A673 (cell line): Measurements from ENCODE around the gene PIGK. TPM values are rescaled to one million over a fixed set of nuclear protein-coding genes. Genes with fewer than 3 reads are reported as not detected.

Source experiments
- BruUV-seq: library from RNA; stranded (reverse); fragments of 400-500 nt; replicated peaks from 2 replicates; lab custom pipeline; 2021; lab: Mats Ljungman, UMichigan
- CTCF ChIA-PET: fragments of 300-600 bp; sonication (Branson Sonifier 250); formaldehyde crosslinking; loops from one replicate; lab custom pipeline; 2022; ENCODE audit warnings: antibody characterized with exemption; lab: Charles Lee
- POLR2A ChIA-PET: fragments of 300-600 bp; sonication (Branson Sonifier 250); formaldehyde crosslinking; loops from one replicate; lab custom pipeline; 2022; ENCODE audit warnings: antibody characterized with exemption; ENCODE audit not compliant: low non-redundant PET; lab: Charles Lee
- DNase-seq: peaks from one replicate; pipeline ENCODE4 v3.0.0-alpha.2; 2015; ENCODE audit warnings: low spot score
- H3K27ac ChIP-seq: fragments of 200-600 bp; sonication (generic); 2 replicates; pipeline ENCODE4 v1.5.1; 2016; ENCODE audit warnings: mixed run types, low read depth, mild to moderate bottlenecking, mixed read lengths, antibody characterized with exemption, low read length; ENCODE audit not compliant: poor library complexity, severe bottlenecking
- H3K27me3 ChIP-seq: fragments of 200-600 bp; sonication (generic); replicated peaks from 2 replicates; pipeline ENCODE4 v1.6.1; 2017; ENCODE audit warnings: mixed run types, low read depth, mild to moderate bottlenecking, mixed read lengths, antibody characterized with exemption, low read length; ENCODE audit not compliant: insufficient read depth, poor library complexity
- H3K36me3 ChIP-seq: fragments of 200-600 bp; sonication (generic); 2 replicates; pipeline ENCODE4 v1.6.1; 2016; ENCODE audit warnings: mixed run types, mild to moderate bottlenecking, mixed read lengths, antibody characterized with exemption, low read length; ENCODE audit not compliant: insufficient read depth, poor library complexity, severe bottlenecking
- H3K4me1 ChIP-seq: fragments of 200-600 bp; sonication (generic); 2 replicates; pipeline ENCODE4 v1.6.1; 2017; ENCODE audit warnings: mixed run types, mild to moderate bottlenecking, mixed read lengths, antibody characterized with exemption, low read length; ENCODE audit not compliant: insufficient read depth, poor library complexity, severe bottlenecking
- H3K4me3 ChIP-seq: fragments of 200-600 bp; sonication (generic); 2 replicates; pipeline ENCODE4 v1.5.1; 2016; ENCODE audit warnings: low read depth, mixed run types, mild to moderate bottlenecking, mixed read lengths, low read length; ENCODE audit not compliant: poor library complexity, severe bottlenecking
- H3K9me3 ChIP-seq: fragments of 200-600 bp; sonication (generic); 2 replicates; pipeline ENCODE4 v1.6.1; 2016; ENCODE audit warnings: mixed run types, low read depth, mild to moderate bottlenecking, mixed read lengths, antibody characterized with exemption, low read length; ENCODE audit not compliant: poor library complexity, severe bottlenecking
- CTCF ChIP-seq: fragments of 300-800, 200-600 bp; sonication (generic); conservative IDR thresholded peaks from 2 replicates; pipeline ENCODE4 v1.5.1; 2017; ENCODE audit warnings: low read depth, mild to moderate bottlenecking, antibody characterized with exemption, low read length, moderate library complexity, mixed read lengths
- EZH2 ChIP-seq: fragments of 200-600 bp; sonication (generic); IDR thresholded peaks from 2 replicates; pipeline ENCODE4 v1.6.1; 2017; ENCODE audit warnings: borderline replicate concordance, low read depth, mild to moderate bottlenecking, mixed read lengths, antibody characterized with exemption, low read length; ENCODE audit not compliant: poor library complexity, severe bottlenecking
- intact Hi-C: fragments of 100-400 bp; cut with micrococcal nuclease; formaldehyde crosslinking; loops from one replicate; pipeline ENCODE4 v1.10.0; 2022; ENCODE audit not compliant: unreplicated experiment
- total RNA-seq: library from RNA; stranded (reverse); gene quantifications from 2 replicates; pipeline ENCODE4 v1.2.3, GENCODE V29; 2021

PIGK gene
- total RNA-seq, 1 experiment from 2014 or later = 28.8 TPM

DNA sequence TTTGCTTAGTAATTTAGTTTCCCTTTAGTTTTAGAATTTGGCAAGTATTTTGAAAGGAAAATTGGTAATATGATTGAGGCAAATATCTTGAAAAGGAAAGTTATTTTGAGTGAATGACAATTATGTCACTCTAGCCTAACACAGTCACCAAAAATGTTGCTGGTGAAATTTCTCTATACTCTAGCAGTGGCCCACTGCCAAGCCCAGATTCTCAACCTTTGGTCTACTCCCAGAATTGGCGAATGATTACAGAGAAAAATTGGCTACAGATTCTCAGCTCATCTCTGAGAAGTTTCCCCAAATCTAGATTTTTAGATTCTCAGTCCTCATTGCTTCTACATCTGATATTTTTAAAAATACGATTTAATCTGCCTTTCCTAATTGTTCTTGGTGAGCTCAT is 84.9 kb downstream of the PIGK start:
- Histone ChIP-seq H3K4me1 (no peaks in the 10 kb centered on the region), H3K36me3 (no peaks in the 10 kb centered on the region), H3K27ac (no peak overlapping the region), H3K4me3 (no peak overlapping the region), H3K27me3 (no peaks in the 10 kb centered on the region), H3K9me3 (no peaks in the 10 kb centered on the region)
- POLR2A ChIA-PET = no interaction called here
- TF ChIP-seq EZH2 (no peak), CTCF (no peak)
- CTCF ChIA-PET = no interaction called here
- intact Hi-C loops = no loop called here
- DNase-seq = no peak
- BruUV-seq = no TSS peak

DNA sequence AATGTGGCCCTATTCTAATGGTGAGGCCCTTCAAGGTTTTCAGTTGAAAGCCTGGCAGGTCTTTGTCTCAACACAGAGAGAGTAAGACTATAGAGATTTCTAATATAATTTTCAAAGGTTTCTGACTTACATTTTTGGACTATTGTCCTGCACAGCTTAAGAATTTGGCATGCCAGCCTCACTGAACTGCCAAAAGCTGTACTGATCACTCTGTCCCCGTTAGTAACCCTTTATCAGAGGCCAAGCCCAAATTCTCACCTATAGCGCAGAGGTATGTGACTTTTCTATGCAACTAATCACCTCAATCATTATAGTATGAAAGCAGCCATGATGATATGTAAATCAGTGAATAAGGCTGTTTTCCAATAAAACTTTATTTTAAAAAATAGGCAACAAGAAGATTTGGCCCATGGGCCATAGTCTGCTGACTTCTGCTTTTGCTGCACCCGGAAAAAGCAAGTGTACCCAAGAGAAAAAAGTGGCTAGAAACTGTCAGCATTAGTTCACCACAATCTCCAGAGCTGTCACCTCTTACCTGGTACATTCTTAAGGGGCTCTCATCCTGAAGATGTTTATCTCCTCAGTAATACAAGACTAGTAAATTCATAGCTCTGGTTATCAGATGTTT is 85.4 kb downstream of the PIGK start:
- Histone ChIP-seq H3K4me3 (no peak overlapping the region), H3K27me3 (no peaks in the 10 kb centered on the region), H3K9me3 (no peaks in the 10 kb centered on the region), H3K36me3 (no peaks in the 10 kb centered on the region), H3K27ac (no peak overlapping the region), H3K4me1 (no peaks in the 10 kb centered on the region)
- TF ChIP-seq CTCF = no peak
- no peak for TF ChIP-seq EZH2
- ChIA-PET CTCF (no interaction called here), POLR2A (no interaction called here)
- no TSS peak for BruUV-seq
- intact Hi-C loops = no loop called here
- DNase-seq = no peak

DNA sequence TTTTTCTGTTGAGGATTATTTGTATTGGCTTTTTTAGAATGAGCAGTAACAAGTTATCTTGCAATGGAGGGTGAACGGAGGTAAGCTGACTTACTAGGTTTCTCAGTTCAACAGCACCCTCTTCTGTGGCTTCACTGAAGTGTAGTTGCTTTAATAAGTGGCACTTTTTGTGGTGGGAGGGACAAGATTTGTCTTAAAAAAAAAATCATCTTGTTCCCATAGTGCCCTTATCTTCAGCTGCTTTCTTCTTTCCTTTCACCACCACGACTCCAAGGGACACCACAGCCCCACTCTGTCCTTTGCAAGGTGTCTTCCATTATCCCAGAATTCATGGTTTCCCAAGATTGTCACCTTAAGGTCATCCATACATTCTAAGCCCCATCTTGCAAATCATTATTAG is 92.9 kb downstream of the PIGK start:
- BruUV-seq = no TSS peak
- peak; percentile 67 for TF ChIP-seq CTCF
- no peak for TF ChIP-seq EZH2
- ChIA-PET POLR2A (no interaction called here), CTCF (no interaction called here)
- no peak overlapping the region for H3K4me3 ChIP-seq
- peak; percentile 68 for DNase-seq
- H3K27ac ChIP-seq = no peak overlapping the region
- intact Hi-C loops = loop anchor here (2.0 to 10.0 kb wide), 4 partner anchors 222 to 1134 kb away; no protein-coding TSS in a partner anchor
- H3K4me1 ChIP-seq = no peaks in the 10 kb centered on the region
- no peaks in the 10 kb centered on the region for H3K36me3 ChIP-seq
- H3K9me3 ChIP-seq = no peaks in the 10 kb centered on the region
- H3K27me3 ChIP-seq = no peaks in the 10 kb centered on the region
